ENCODE data around the gene FOXO3.

Gene FOXO3

DNA sequence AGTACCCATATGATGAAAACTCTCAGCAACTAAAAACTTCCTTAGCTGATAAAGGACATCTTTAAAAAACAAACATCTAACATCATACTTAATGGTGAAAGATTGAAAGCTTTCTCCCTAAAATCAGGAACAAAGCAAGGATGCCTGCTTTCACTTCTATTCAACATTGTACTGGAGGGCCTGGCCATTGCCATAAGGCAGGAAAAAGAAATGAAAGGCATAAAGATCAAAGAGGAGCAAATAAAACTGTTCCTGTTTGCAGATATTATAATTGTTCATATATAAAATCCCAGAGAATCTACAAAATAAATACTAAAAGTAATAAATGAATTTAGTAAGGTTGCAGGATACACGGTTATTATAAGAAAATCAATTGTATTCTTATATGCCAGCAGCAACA is 162.9 kb downstream of the FOXO3 start:
- Histone ChIP-seq H3K4me3 (ENCODE audit: low read depth, low read length) (no peak overlapping the region), H2AFZ (ENCODE audit: insufficient read depth, low read length, poor library complexity) (no peak overlapping the region), H3K18ac (ENCODE audit: low read length) (no peak overlapping the region), H3K9ac (ENCODE audit: low read length) (no peak overlapping the region), H4K12ac (ENCODE audit: low read depth, low read length) (no peak overlapping the region), H3K79me1 (ENCODE audit: low read length) (no peaks in the 10 kb centered on the region), H3K79me2 (ENCODE audit: control insufficient read depth, insufficient read depth, low read length, poor library complexity) (no peaks in the 10 kb centered on the region), H3K9me3 (ENCODE audit: insufficient read depth, low read depth, low read length) (peaks cover 3% of the 10 kb centered on the region), H2BK5ac (ENCODE audit: low read depth, low read length, poor library complexity) (no peak overlapping the region), H3K4me1 (ENCODE audit: control insufficient read depth in 1 of 2, insufficient read depth in 2 of 2, low read length in 2 of 2) (peaks cover 0 to 5% of the 10 kb centered on the region in 2 experiments), H3K23ac (ENCODE audit: low read length) (no peak overlapping the region), H2AK5ac (ENCODE audit: low read length) (no peak overlapping the region), H3K4me2 (ENCODE audit: low read length) (no peak overlapping the region), H2BK12ac (ENCODE audit: low read length) (no peak overlapping the region), H4K8ac (ENCODE audit: low read depth, low read length) (no peak overlapping the region), H3K27me3 (ENCODE audit: insufficient read depth, low read length) (no peaks in the 10 kb centered on the region), H3K4ac (ENCODE audit: low read depth, low read length) (no peak overlapping the region), H3K14ac (ENCODE audit: low read length) (no peak overlapping the region), H2BK120ac (ENCODE audit: insufficient read depth, low read length, poor library complexity) (no peak overlapping the region), H4K91ac (ENCODE audit: low read depth, low read length) (no peak overlapping the region), H3K27ac (ENCODE audit: low read depth, low read length) (no peak overlapping the region), H3K36me3 (ENCODE audit: control insufficient read depth in 1 of 2, insufficient read depth in 2 of 2, low read length in 2 of 2) (no peaks in the 10 kb centered on the region)
- DNase-seq = no peak
- no CpG with 5 or more reads among the region's 1 CpG for WGBS (ENCODE audit: extremely low coverage, insufficient coverage, insufficient read length)

DNA sequence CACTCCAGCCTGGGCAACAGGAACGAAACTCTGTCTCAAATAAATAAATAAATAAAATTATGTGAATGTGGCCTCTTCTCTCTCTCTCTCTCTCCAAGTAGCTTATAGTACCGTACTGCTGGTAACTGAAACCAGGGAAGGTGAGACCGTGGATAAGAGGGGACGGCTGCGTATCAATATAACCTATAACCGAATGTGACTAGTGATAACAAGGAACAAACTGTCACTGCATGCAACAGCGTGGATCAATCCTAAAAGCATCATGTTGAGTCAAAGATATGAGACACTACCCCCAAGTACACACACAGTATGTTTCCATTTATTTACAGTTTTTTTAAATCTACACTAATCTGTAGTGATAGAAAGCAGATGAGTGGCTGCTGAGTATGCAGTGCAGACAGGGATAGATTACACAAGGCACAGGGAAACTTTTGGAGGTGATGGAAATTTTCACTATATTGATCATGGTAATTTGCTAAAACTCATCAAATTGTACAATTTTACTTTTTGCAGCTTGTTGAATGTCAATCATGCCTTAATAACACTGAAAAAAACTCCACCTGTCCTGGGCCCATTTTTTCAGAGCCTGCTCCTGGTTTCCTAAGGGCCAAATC is 166.1 kb downstream of the FOXO3 start:
- H2BK5ac ChIP-seq (ENCODE audit: low read depth, low read length, poor library complexity) = no peak overlapping the region
- no peak overlapping the region for H3K9ac ChIP-seq (ENCODE audit: low read length)
- no peak overlapping the region for H4K12ac ChIP-seq (ENCODE audit: low read depth, low read length)
- WGBS (ENCODE audit: extremely low coverage, insufficient coverage, insufficient read length) = no CpG with 5 or more reads among the region's 7 CpGs
- H2BK120ac ChIP-seq (ENCODE audit: insufficient read depth, low read length, poor library complexity) = no peak overlapping the region
- no peak overlapping the region for H2AFZ ChIP-seq (ENCODE audit: insufficient read depth, low read length, poor library complexity)
- no peak overlapping the region for H2BK12ac ChIP-seq (ENCODE audit: low read length)
- peaks cover 2% of the 10 kb centered on the region for H3K79me1 ChIP-seq (ENCODE audit: low read length)
- no peak overlapping the region for H3K23ac ChIP-seq (ENCODE audit: low read length)
- no peak overlapping the region for H3K4me2 ChIP-seq (ENCODE audit: low read length)
- H3K4me3 ChIP-seq (ENCODE audit: low read depth, low read length) = no peak overlapping the region
- H3K79me2 ChIP-seq (ENCODE audit: control insufficient read depth, insufficient read depth, low read length, poor library complexity) = no peaks in the 10 kb centered on the region
- no peak for DNase-seq
- no peak overlapping the region for H3K14ac ChIP-seq (ENCODE audit: low read length)
- H3K36me3 ChIP-seq (ENCODE audit: control insufficient read depth in 1 of 2, insufficient read depth in 2 of 2, low read length in 2 of 2) = no peaks in the 10 kb centered on the region
- H3K18ac ChIP-seq (ENCODE audit: low read length) = no peak overlapping the region
- H3K27ac ChIP-seq (ENCODE audit: low read depth, low read length) = no peak overlapping the region
- peaks cover 3% of the 10 kb centered on the region for H3K9me3 ChIP-seq (ENCODE audit: insufficient read depth, low read depth, low read length)
- no peak overlapping the region for H4K8ac ChIP-seq (ENCODE audit: low read depth, low read length)
- no peak overlapping the region for H3K4ac ChIP-seq (ENCODE audit: low read depth, low read length)
- peaks cover 2 to 6% of the 10 kb centered on the region in 2 experiments for H3K4me1 ChIP-seq (ENCODE audit: control insufficient read depth in 1 of 2, insufficient read depth in 2 of 2, low read length in 2 of 2)
- H4K91ac ChIP-seq (ENCODE audit: low read depth, low read length) = no peak overlapping the region
- H2AK5ac ChIP-seq (ENCODE audit: low read length) = no peak overlapping the region
- H3K27me3 ChIP-seq (ENCODE audit: insufficient read depth, low read length) = no peaks in the 10 kb centered on the region

DNA sequence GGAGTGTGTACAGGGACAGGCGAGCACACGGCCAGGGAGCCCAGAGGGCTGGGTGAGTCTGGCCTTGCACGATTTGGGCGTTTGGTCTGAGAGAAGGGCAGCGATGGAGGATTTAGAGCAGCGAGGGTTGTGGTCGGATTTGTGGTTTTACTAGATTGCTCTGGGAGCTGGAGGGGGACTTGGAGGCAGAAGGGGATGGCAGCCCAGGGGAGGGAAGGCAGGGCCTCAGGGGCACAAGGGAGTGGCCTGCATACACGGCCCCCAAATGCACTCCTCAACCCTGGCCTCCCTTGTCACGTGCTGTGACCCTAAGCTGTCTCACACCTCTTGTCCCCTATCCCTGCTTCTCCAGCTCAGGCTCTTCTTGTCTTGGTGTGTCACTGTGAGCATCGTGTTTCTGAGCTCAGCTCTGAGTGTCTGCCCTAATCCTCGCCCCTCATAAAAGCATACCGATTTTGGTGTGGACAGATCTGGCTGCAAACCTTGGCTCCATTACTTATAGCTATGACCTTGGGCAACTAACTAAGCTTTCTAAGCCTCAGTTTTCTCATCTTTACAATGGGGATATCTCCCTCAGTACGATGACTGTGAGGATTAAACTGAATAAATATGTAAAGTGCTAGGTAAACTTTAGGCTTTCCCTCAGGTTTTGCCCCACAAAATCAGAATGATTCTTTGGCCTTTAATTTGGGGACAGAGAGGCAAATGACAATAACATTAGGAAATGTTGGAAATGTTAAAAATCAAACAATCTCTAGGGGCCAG is 167.4 kb downstream of the FOXO3 start:
- Histone ChIP-seq H3K14ac (ENCODE audit: low read length) (no peak overlapping the region), H3K79me1 (ENCODE audit: low read length) (peaks cover 10% of the 10 kb centered on the region), H3K9me3 (ENCODE audit: insufficient read depth, low read depth, low read length) (peaks cover 3% of the 10 kb centered on the region), H4K12ac (ENCODE audit: low read depth, low read length) (no peak overlapping the region), H3K27me3 (ENCODE audit: insufficient read depth, low read length) (no peaks in the 10 kb centered on the region), H3K4me2 (ENCODE audit: low read length) (no peak overlapping the region), H2AK5ac (ENCODE audit: low read length) (peak overlapping the region; percentile 18), H3K23ac (ENCODE audit: low read length) (no peak overlapping the region), H4K8ac (ENCODE audit: low read depth, low read length) (no peak overlapping the region), H3K18ac (ENCODE audit: low read length) (no peak overlapping the region), H4K91ac (ENCODE audit: low read depth, low read length) (no peak overlapping the region), H3K27ac (ENCODE audit: low read depth, low read length) (no peak overlapping the region), H3K4me1 (ENCODE audit: control insufficient read depth in 1 of 2, insufficient read depth in 2 of 2, low read length in 2 of 2) (peaks cover 13 to 19% of the 10 kb centered on the region in 2 experiments), H3K9ac (ENCODE audit: low read length) (no peak overlapping the region), H2AFZ (ENCODE audit: insufficient read depth, low read length, poor library complexity) (no peak overlapping the region), H2BK120ac (ENCODE audit: insufficient read depth, low read length, poor library complexity) (no peak overlapping the region), H2BK12ac (ENCODE audit: low read length) (no peak overlapping the region), H2BK5ac (ENCODE audit: low read depth, low read length, poor library complexity) (no peak overlapping the region), H3K79me2 (ENCODE audit: control insufficient read depth, insufficient read depth, low read length, poor library complexity) (peaks cover 1% of the 10 kb centered on the region), H3K4ac (ENCODE audit: low read depth, low read length) (no peak overlapping the region), H3K36me3 (ENCODE audit: control insufficient read depth in 1 of 2, insufficient read depth in 2 of 2, low read length in 2 of 2) (no peaks in the 10 kb centered on the region), H3K4me3 (ENCODE audit: low read depth, low read length) (no peak overlapping the region)
- DNase-seq = no peak
- no CpG with 5 or more reads among the region's 13 CpGs for WGBS (ENCODE audit: extremely low coverage, insufficient coverage, insufficient read length)

DNA sequence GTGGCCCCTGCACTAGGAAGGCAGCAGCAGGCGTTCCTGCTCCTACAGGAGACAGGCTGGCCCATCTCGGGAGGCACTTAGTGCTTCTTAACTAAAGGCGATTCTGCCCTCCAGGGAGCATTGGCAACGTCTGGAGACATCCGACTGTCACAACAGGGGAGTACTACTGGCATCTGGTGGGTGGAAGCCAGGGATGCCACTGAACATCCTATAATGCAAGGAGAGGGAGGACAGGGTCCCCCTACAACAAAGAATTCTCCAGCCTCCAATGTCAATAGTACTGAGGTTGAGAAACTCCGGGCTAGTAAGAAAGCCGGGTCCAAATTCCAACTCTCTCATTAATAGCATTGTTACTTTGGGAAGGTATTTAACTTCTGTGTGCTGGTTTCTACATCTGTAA is 168.1 kb downstream of the FOXO3 start:
- peaks cover 1% of the 10 kb centered on the region for H3K79me2 ChIP-seq (ENCODE audit: control insufficient read depth, insufficient read depth, low read length, poor library complexity)
- H3K4ac ChIP-seq (ENCODE audit: low read depth, low read length) = no peak overlapping the region
- no peak overlapping the region for H3K4me3 ChIP-seq (ENCODE audit: low read depth, low read length)
- no CpG with 5 or more reads among the region's 7 CpGs for WGBS (ENCODE audit: extremely low coverage, insufficient coverage, insufficient read length)
- H3K9ac ChIP-seq (ENCODE audit: low read length) = no peak overlapping the region
- H2BK5ac ChIP-seq (ENCODE audit: low read depth, low read length, poor library complexity) = no peak overlapping the region
- no peaks in the 10 kb centered on the region for H3K27me3 ChIP-seq (ENCODE audit: insufficient read depth, low read length)
- no peak overlapping the region for H4K91ac ChIP-seq (ENCODE audit: low read depth, low read length)
- H3K36me3 ChIP-seq (ENCODE audit: control insufficient read depth in 1 of 2, insufficient read depth in 2 of 2, low read length in 2 of 2) = no peaks in the 10 kb centered on the region
- no peak overlapping the region for H3K14ac ChIP-seq (ENCODE audit: low read length)
- H3K79me1 ChIP-seq (ENCODE audit: low read length) = peaks cover 10% of the 10 kb centered on the region
- no peak overlapping the region for H3K18ac ChIP-seq (ENCODE audit: low read length)
- no peak overlapping the region for H4K8ac ChIP-seq (ENCODE audit: low read depth, low read length)
- H3K9me3 ChIP-seq (ENCODE audit: insufficient read depth, low read depth, low read length) = peaks cover 3% of the 10 kb centered on the region
- no peak overlapping the region for H2BK12ac ChIP-seq (ENCODE audit: low read length)
- H3K4me1 ChIP-seq (ENCODE audit: control insufficient read depth in 1 of 2, insufficient read depth in 2 of 2, low read length in 2 of 2) = peaks cover 15 to 21% of the 10 kb centered on the region in 2 experiments
- no peak overlapping the region for H3K23ac ChIP-seq (ENCODE audit: low read length)
- no peak overlapping the region for H3K27ac ChIP-seq (ENCODE audit: low read depth, low read length)
- H2AK5ac ChIP-seq (ENCODE audit: low read length) = no peak overlapping the region
- peak in 1 of 2 donors; percentile 20 for DNase-seq
- no peak overlapping the region for H2BK120ac ChIP-seq (ENCODE audit: insufficient read depth, low read length, poor library complexity)
- H4K12ac ChIP-seq (ENCODE audit: low read depth, low read length) = no peak overlapping the region
- no peak overlapping the region for H3K4me2 ChIP-seq (ENCODE audit: low read length)
- H2AFZ ChIP-seq (ENCODE audit: insufficient read depth, low read length, poor library complexity) = no peak overlapping the region

All from trophoblast cell (in vitro differentiated cells and primary cell).